GM12878 (cell line): ENCODE results near the gene IL1RL1. TPM values are rescaled to one million over a fixed set of nuclear protein-coding genes. Genes with fewer than 3 reads are reported as not detected.

ENCODE experiments used
- ATAC-seq: fragments of 200-7000 bp; cut with Tn5 transposase; 3 replicates; pipeline ENCODE4 v1.9.1; 2020; ENCODE audit warnings: mild to moderate bottlenecking, moderate library complexity
- BruUV-seq: library from RNA; stranded (reverse); fragments of 400-500 nt; replicated peaks from 2 replicates; lab custom pipeline; 2021; lab: Mats Ljungman, UMichigan
- CTCF ChIA-PET: fragments of 300-600 bp; sonication (Branson Sonifier 250); formaldehyde crosslinking; extraction: SDS; loops from one replicate; lab custom pipeline; 2021; ENCODE audit warnings: inconsistent platforms; lab: Yijun Ruan, JAX
- POLR2A ChIA-PET: fragments of 350-600 bp; formaldehyde crosslinking; extraction: SDS; loops from one replicate; lab custom pipeline; 2021; ENCODE audit warnings: inconsistent platforms; lab: Charles Lee
- RAD21 ChIA-PET: fragments of 300-600 bp; sonication (Branson Sonifier 250); formaldehyde crosslinking; loops from one replicate; lab custom pipeline; 2023; ENCODE audit warnings: antibody characterized with exemption; ENCODE audit not compliant: unreplicated experiment; lab: Charles Lee
- SMC1A ChIA-PET: fragments of 300-600 bp; sonication (Branson Sonifier 250); formaldehyde crosslinking; loops from one replicate; lab custom pipeline; 2023; ENCODE audit not compliant: unreplicated experiment, uncharacterized antibody; lab: Charles Lee
- DNase-seq: peaks from one replicate; pipeline ENCODE4 v3.0.0-alpha.2; 2011; ENCODE audit warnings: low read depth, low spot score
- FAIRE-seq: peaks from 3 replicates; lab custom pipeline; 2011; peaks lifted over from hg19 to GRCh38; lab: Jason Lieb, UNC
- H2AFZ ChIP-seq: 2 replicates; pipeline ENCODE4 v1.6.0; 2011; ENCODE audit warnings: low read depth, low read length, control low read depth; ENCODE audit not compliant: control insufficient read depth
- H3K27ac ChIP-seq: 2 replicates; pipeline ENCODE4 v1.5.1; 2011; ENCODE audit warnings: control low read depth; ENCODE audit not compliant: control insufficient read depth, insufficient read depth
- H3K27me3 ChIP-seq, 2 experiments: replicated peaks in 1 of 2; 2 replicates each; pipeline versions ENCODE4 v1.6.0 to v1.6.1; 2011; ENCODE audit warnings: low read length in 1 of 2; ENCODE audit not compliant: control insufficient read depth in 2 of 2, insufficient read depth in 2 of 2
- H3K36me3 ChIP-seq, 2 experiments: 2 replicates each; pipeline ENCODE4 v1.5.1; 2011; ENCODE audit warnings: low read length in 1 of 2; ENCODE audit not compliant: control insufficient read depth in 2 of 2, insufficient read depth in 2 of 2
- H3K4me1 ChIP-seq: 2 replicates; pipeline ENCODE4 v1.6.1; 2011; ENCODE audit warnings: mild to moderate bottlenecking, low read length, moderate library complexity, mixed read lengths; ENCODE audit not compliant: control insufficient read depth, insufficient read depth
- H3K4me2 ChIP-seq: 2 replicates; pipeline ENCODE4 v1.6.0; 2011; ENCODE audit warnings: control low read depth; ENCODE audit not compliant: control insufficient read depth, insufficient read depth
- H3K4me3 ChIP-seq: fragments of 200-600 bp; sonication (generic); 2 replicates; pipeline ENCODE4 v1.5.1; 2016
- H3K79me2 ChIP-seq: 2 replicates; pipeline ENCODE4 v1.6.0; 2011; ENCODE audit warnings: low read length; ENCODE audit not compliant: control insufficient read depth, insufficient read depth
- H3K9ac ChIP-seq: 2 replicates; pipeline ENCODE4 v1.8.0; 2011; ENCODE audit warnings: low read length, control low read depth, mixed read lengths; ENCODE audit not compliant: control insufficient read depth, insufficient read depth
- H3K9me3 ChIP-seq: replicated peaks from 3 replicates; pipeline ENCODE4 v1.5.1; 2011; ENCODE audit warnings: mild to moderate bottlenecking, low read length; ENCODE audit not compliant: control insufficient read depth, insufficient read depth
- H4K20me1 ChIP-seq: 2 replicates; pipeline ENCODE4 v1.6.0; 2011; ENCODE audit not compliant: control insufficient read depth, insufficient read depth
- ATF2 ChIP-seq: IDR thresholded peaks from 2 replicates; pipeline ENCODE4 v1.6.1; 2012; ENCODE audit warnings: low read length, inconsistent platforms
- ATF7 ChIP-seq: fragments of 450-650 bp; IDR thresholded peaks from 2 replicates; pipeline ENCODE4 v1.6.1; 2016; ENCODE audit warnings: low read depth, mild to moderate bottlenecking
- CTCF ChIP-seq, 3 experiments: IDR thresholded peaks in 2 of 3; conservative IDR thresholded peaks in 1 of 3; 2 replicates each; pipeline ENCODE4 v1.5.1; 2011; ENCODE audit warnings: low read depth in 3 of 3, low read length in 3 of 3, mild to moderate bottlenecking in 3 of 3, control low read depth in 2 of 3, moderate library complexity in 2 of 3, inconsistent platforms in 1 of 3, mixed read lengths in 1 of 3; ENCODE audit not compliant: control insufficient read depth in 2 of 3, insufficient read depth in 1 of 3; ENCODE audit errors: extremely low read depth in 1 of 3
- FOXK2 ChIP-seq: fragments of 450-650 bp; IDR thresholded peaks from 2 replicates; pipeline ENCODE4 v1.6.1; 2017; ENCODE audit warnings: mild to moderate bottlenecking, moderate library complexity
- HDGF ChIP-seq: fragments of 450-650 bp; IDR thresholded peaks from 2 replicates; pipeline ENCODE4 v1.6.1; 2016; ENCODE audit warnings: antibody characterized with exemption
- NR2C2 ChIP-seq: IDR thresholded peaks from 2 replicates; pipeline ENCODE4 v1.6.1; 2011; ENCODE audit warnings: borderline replicate concordance, low read depth; ENCODE audit not compliant: control insufficient read depth, insufficient read length
- RBBP5 ChIP-seq: fragments of 200-600 bp; sonication (generic); conservative IDR thresholded peaks from 2 replicates; pipeline ENCODE4 v1.6.1; 2016
- SUZ12 ChIP-seq: fragments of 200-600 bp; sonication (generic); IDR thresholded peaks from one replicate; pipeline ENCODE4 v1.6.1; 2018; ENCODE audit warnings: antibody characterized with exemption, mild to moderate bottlenecking; ENCODE audit not compliant: unreplicated experiment
- whole genome bisulfite sequencing: methylation state at CpG from one replicate; pipeline ENCODE4 v1.1.6; 2016; ENCODE audit warnings: low lambda C conversion rate; ENCODE audit not compliant: insufficient replicate concordance, insufficient coverage; ENCODE audit errors: missing lambda C conversion rate; 5-methylcytosine and 5-hydroxymethylcytosine counted together
- in situ Hi-C: fragments of 300-500 bp; cut with MboI; formaldehyde crosslinking; loops from 9 replicates; pipeline ENCODE4 v1.14.3; 2018; ENCODE audit warnings: mixed read lengths
- intact Hi-C: fragments of 100-400 bp; cut with micrococcal nuclease; formaldehyde crosslinking; loops from one replicate; pipeline ENCODE4 v1.14.2; 2022; ENCODE audit not compliant: unreplicated experiment
- polyA plus RNA-seq, 11 experiments: library from polyadenylated mRNA; depleted of rRNA in 4 of 11; unstranded in 6 of 11; stranded (reverse) in 5 of 11; fragments of >200 nt; fragmentation: Nextera tagmentation in 4 of 11; fragmentation: Illumina TruSeq in 1 of 11; extraction: Ambion mirVana in 4 of 11; extraction: Trizol in 1 of 11; gene quantifications; 1 replicate in 1 of 11; 2 replicates in 10 of 11; pipeline versions ENCODE4 v1.2.1 to v1.2.3, GENCODE V29; 2011 to 2016; ENCODE audit warnings: inconsistent platforms in 2 of 11, missing spikeins in 2 of 11, low read depth in 1 of 11
- total RNA-seq, 4 experiments: library from RNA; depleted of rRNA in 3 of 4; stranded (reverse); fragments of >200 nt in 3 of 4; fragmentation: Illumina TruSeq in 1 of 4; extraction: Trizol in 1 of 4; gene quantifications; 2 replicates each; pipeline versions ENCODE4 v1.2.1 to v1.2.3, GENCODE V29; 2013 to 2021

IL1RL1 gene
- total and polyA plus RNA-seq, 10 of the 15 experiments (the other 5 are each of a cell fraction or from before 2014, with no cell fraction given): 0.08 to 0.18 TPM; not detected in 8

GRCh38 chr2:102313025-102313424 is 1.7 kb downstream of the IL1RL1 start (continued):
- TF ChIP-seq ATF2: no peak
- TF ChIP-seq HDGF: no peak
- no peak for TF ChIP-seq SUZ12
- no peak for TF ChIP-seq RBBP5

- H4K20me1 ChIP-seq: no peaks in the 10 kb centered on the region
- POLR2A ChIA-PET: no interaction called here
- H3K4me2 ChIP-seq: no peak overlapping the region
- 63% methylated on average over 8 of the region's 8 CpGs for WGBS
- no peak overlapping the region for H3K27ac ChIP-seq
- TF ChIP-seq ATF7 (no peak), FOXK2 (no peak), CTCF (IDR thresholded peaks at IDR 0.05 in 2 of 3, conservative IDR thresholded peaks at IDR 0.05 in 1 of 3; ENCODE audit: control insufficient read depth in 2 of 3, extremely low read depth in 1 of 3, insufficient read depth in 1 of 3, low read depth in 3 of 3, low read length in 3 of 3) (no peak), NR2C2 (no peak)
- no peak for DNase-seq
- H2AFZ ChIP-seq: no peak overlapping the region
- intact Hi-C loops: no loop called here
- H3K4me3 ChIP-seq: no peak overlapping the region
- no peaks in the 10 kb centered on the region for H3K4me1 ChIP-seq
- in situ Hi-C loops: no loop called here
- H3K9ac ChIP-seq: no peak overlapping the region
- RAD21 ChIA-PET: interaction anchor here (1.1 kb wide), 1 partner anchor 11 kb away, joined by 5 read pairs; no protein-coding TSS in a partner anchor
- SMC1A ChIA-PET: no interaction called here
- ATAC-seq: no peak
- H3K9me3 ChIP-seq: no peaks in the 10 kb centered on the region
- H3K27me3 ChIP-seq: no peaks in the 10 kb centered on the region
- H3K79me2 ChIP-seq: no peaks in the 10 kb centered on the region
- CTCF ChIA-PET: no interaction called here
- FAIRE-seq: no peak
- BruUV-seq: no TSS peak
- no peaks in the 10 kb centered on the region for H3K36me3 ChIP-seq
Observed at GRCh38 chr2:102313471-102313870, 2.1 kb downstream of the IL1RL1 start.
